Esophagus squamous epithelium (tissue), 4 donors: ENCODE data around the gene CENPQ.

Experiments
- POLR2A ChIP-seq, 4 donors: fragments of 450-650 bp; IDR thresholded peaks; one replicate each; pipeline ENCODE4 v1.6.1; 2017; ENCODE audit warnings: antibody characterized with exemption in 4 of 4, mild to moderate bottlenecking in 4 of 4, moderate library complexity in 3 of 4
- TF ChIP-seq, protein P1 (sequence below), 6 experiments: fragments of 450-650 bp in 4 of 6; fragments of 200-600 bp in 2 of 6; sonication (generic) in 2 of 6; IDR thresholded peaks; one replicate each; pipeline ENCODE4 v1.5.1; 2016 to 2019; ENCODE audit warnings: antibody characterized with exemption in 6 of 6, mild to moderate bottlenecking in 4 of 6, moderate library complexity in 4 of 6

DNA sequence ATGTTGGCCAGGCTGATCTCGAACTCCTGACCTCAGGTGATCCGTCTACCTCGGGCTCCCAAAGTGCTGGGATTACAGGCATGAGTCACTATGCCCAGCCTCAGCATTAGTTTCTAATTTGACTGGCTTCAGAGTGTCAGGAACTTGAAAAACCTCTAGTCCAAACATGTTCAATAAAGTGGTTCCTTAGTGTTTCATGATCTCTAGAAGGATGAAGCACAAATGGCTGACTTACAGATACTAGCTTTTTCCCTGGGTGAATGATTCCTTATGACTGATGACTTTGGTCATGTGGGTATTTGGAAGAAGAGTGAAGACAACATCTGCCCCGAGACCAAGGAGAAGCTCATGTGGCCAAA lies 53.0 kb downstream of the CENPQ start:
- TF ChIP-seq, protein P1, sequence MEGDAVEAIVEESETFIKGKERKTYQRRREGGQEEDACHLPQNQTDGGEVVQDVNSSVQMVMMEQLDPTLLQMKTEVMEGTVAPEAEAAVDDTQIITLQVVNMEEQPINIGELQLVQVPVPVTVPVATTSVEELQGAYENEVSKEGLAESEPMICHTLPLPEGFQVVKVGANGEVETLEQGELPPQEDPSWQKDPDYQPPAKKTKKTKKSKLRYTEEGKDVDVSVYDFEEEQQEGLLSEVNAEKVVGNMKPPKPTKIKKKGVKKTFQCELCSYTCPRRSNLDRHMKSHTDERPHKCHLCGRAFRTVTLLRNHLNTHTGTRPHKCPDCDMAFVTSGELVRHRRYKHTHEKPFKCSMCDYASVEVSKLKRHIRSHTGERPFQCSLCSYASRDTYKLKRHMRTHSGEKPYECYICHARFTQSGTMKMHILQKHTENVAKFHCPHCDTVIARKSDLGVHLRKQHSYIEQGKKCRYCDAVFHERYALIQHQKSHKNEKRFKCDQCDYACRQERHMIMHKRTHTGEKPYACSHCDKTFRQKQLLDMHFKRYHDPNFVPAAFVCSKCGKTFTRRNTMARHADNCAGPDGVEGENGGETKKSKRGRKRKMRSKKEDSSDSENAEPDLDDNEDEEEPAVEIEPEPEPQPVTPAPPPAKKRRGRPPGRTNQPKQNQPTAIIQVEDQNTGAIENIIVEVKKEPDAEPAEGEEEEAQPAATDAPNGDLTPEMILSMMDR (IDR thresholded peaks at IDR 0.05) = no peak
- TF ChIP-seq POLR2A (IDR thresholded peaks at IDR 0.05) = no peak
